T-helper 1 cell treated with Interleukin-12 subunit alpha and Interleukin-12 subunit beta and Interleukin-4 antibody, amounts not matched to agents 30 μg/mL and 1 μg/mL, for 36 hours (primary cell): ENCODE results near the gene ZNF397.

Experiments
- H3K27ac Mint-ChIP-seq: one replicate; pipeline ENCODE4 v1.8.0; 2021; ENCODE audit warnings: mild to moderate bottlenecking, mixed read lengths
- H3K27me3 Mint-ChIP-seq: one replicate; pipeline ENCODE4 v1.8.0; 2021; ENCODE audit warnings: low read depth, mixed read lengths
- H3K36me3 Mint-ChIP-seq: one replicate; pipeline ENCODE4 v1.8.0; 2021; ENCODE audit warnings: low read depth, mixed read lengths
- H3K4me1 Mint-ChIP-seq: one replicate; pipeline ENCODE4 v1.8.0; 2021; ENCODE audit warnings: low read depth, mixed read lengths
- H3K4me3 Mint-ChIP-seq: one replicate; pipeline ENCODE4 v1.8.0; 2021; ENCODE audit warnings: mild to moderate bottlenecking, moderate library complexity, mixed read lengths
- H3K9me3 Mint-ChIP-seq: one replicate; pipeline ENCODE4 v1.8.0; 2021; ENCODE audit warnings: mixed read lengths

The ZNF397 gene

DNA sequence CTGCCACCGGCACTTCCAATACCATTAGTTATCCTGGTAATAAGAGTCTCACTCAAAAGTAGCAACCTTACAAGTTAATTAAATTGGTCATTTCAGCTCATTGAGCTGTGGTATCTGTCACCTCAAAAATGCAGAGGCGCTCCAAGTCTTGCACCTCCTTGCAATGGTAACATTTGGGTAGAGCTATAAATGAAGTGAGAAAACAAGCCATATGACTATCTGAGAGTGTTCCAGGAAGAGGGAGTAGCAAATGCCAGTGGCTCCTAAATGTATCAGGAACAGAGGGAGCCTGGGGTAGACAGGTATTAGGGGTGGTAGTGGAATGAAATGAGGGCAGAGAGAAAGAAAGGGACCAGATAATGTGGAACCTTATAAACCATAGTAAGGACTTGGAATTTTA lies 55.2 kb downstream of the ZNF397 start:
- H3K27me3 Mint-ChIP-seq = no peaks in the 10 kb centered on the region
- no peak overlapping the region for H3K27ac Mint-ChIP-seq
- no peak overlapping the region for H3K4me3 Mint-ChIP-seq
- peaks cover 48% of the 10 kb centered on the region for H3K9me3 Mint-ChIP-seq
- peaks cover 73% of the 10 kb centered on the region for H3K36me3 Mint-ChIP-seq
- peaks cover 12% of the 10 kb centered on the region for H3K4me1 Mint-ChIP-seq

DNA sequence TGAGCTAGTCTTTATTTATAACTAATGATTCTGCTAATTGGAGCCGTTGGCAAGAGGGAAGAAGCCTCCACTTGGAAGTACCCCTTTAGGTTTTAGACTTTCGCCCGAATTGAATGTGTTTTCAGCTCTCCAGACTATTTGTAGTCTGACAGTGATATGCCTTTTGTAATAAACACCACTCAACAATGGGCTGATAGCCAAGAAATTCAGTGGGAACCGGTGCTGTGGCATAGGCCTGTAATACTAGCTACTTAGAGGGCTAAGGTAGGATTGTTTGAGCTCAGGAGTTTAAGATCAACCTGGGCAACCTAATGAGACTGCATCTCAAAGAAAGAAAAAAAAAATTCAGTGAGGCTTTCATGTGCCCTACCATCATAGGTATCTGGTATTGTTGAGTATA lies 62.8 kb downstream of the ZNF397 start:
- peaks cover 81% of the 10 kb centered on the region for H3K36me3 Mint-ChIP-seq

DNA sequence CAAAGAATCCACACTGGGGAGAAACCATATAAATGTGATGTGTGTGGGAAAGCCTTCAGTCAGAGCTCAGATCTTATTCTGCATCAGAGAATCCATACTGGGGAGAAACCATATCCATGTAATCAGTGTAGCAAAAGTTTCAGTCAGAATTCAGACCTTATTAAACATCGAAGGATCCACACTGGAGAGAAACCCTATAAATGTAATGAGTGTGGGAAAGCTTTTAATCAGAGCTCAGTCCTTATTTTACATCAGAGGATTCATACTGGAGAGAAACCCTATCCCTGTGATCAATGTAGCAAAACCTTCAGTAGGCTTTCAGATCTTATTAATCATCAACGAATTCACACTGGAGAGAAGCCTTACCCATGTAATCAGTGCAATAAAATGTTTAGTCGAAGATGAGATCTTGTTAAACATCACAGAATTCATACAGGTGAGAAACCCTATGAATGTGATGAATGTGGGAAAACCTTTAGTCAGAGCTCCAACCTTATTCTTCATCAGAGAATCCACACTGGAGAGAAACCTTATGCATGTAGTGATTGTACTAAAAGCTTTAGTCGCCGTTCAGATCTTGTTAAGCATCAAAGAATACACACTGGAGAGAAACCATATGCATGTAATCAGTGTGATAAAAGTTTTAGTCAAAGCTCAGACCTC lies 65.9 kb downstream of the ZNF397 start:
- Mint-ChIP-seq H3K4me1 (no peaks in the 10 kb centered on the region), H3K27me3 (no peaks in the 10 kb centered on the region), H3K4me3 (no peak overlapping the region), H3K9me3 (peaks cover 80% of the 10 kb centered on the region), H3K27ac (no peak overlapping the region), H3K36me3 (peaks cover 65% of the 10 kb centered on the region)

More for the DNA sequence above, 62.8 kb downstream of the ZNF397 start:
- Mint-ChIP-seq H3K4me3 (no peak overlapping the region), H3K27ac (no peak overlapping the region), H3K9me3 (peaks cover 78% of the 10 kb centered on the region), H3K4me1 (no peaks in the 10 kb centered on the region), H3K27me3 (no peaks in the 10 kb centered on the region)
